ENCODE data around the gene NRG2.

- TF ChIP-seq CTCF (IDR thresholded peaks at IDR 0.05) (no peak), POLR2A (IDR thresholded peaks at IDR 0.05) (no peak)
Observed at GRCh38 chr5:139845846-139846681, 197.0 kb downstream of the NRG2 start.

Measured in adrenal gland (tissue), 5 donors.